22Rv1 (cell line): ENCODE measurements around the gene C17orf100.

Experiments
- ZFX ChIP-seq: fragments of 450-650 bp; IDR thresholded peaks from 2 replicates; pipeline ENCODE4 v1.6.1; 2017; ENCODE audit warnings: antibody characterized with exemption, borderline replicate concordance
- TF ChIP-seq, protein P1 (sequence below): fragments of 450-650 bp; IDR thresholded peaks from 2 replicates; pipeline ENCODE4 v1.5.1; 2017; ENCODE audit warnings: mild to moderate bottlenecking

DNA sequence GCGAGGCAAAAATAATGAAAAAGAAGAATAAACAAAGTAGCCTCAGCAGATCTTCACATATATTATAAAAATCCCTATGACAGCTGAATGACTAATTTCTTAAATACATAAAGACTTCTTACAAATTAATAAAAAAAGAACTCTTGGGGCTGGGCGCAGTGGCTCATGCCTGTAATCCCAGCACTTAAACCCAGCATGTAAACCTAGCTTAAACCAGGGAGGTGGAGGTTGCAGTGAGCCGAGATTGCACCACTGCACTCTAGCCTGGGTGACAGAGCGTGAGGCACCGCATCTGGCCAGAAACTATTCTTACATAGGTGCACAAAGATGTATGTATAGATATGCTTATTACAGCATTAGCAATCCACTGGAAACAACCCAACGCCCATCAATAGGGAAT is 27.7 kb downstream of the C17orf100 start:
- TF ChIP-seq, protein P1, sequence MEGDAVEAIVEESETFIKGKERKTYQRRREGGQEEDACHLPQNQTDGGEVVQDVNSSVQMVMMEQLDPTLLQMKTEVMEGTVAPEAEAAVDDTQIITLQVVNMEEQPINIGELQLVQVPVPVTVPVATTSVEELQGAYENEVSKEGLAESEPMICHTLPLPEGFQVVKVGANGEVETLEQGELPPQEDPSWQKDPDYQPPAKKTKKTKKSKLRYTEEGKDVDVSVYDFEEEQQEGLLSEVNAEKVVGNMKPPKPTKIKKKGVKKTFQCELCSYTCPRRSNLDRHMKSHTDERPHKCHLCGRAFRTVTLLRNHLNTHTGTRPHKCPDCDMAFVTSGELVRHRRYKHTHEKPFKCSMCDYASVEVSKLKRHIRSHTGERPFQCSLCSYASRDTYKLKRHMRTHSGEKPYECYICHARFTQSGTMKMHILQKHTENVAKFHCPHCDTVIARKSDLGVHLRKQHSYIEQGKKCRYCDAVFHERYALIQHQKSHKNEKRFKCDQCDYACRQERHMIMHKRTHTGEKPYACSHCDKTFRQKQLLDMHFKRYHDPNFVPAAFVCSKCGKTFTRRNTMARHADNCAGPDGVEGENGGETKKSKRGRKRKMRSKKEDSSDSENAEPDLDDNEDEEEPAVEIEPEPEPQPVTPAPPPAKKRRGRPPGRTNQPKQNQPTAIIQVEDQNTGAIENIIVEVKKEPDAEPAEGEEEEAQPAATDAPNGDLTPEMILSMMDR = no peak
- no peak for TF ChIP-seq ZFX
